HepG2 (cell line): ENCODE data around the gene ZNF277. TPM values are rescaled to one million over a fixed set of nuclear protein-coding genes. Genes with fewer than 3 reads are reported as not detected.

Source experiments
- ATAC-seq: fragments of 200-7000 bp; cut with Tn5 transposase; 3 replicates; pipeline ENCODE4 v1.9.1; 2020; ENCODE audit warnings: mild to moderate bottlenecking, moderate library complexity
- BruUV-seq: library from RNA; stranded (reverse); fragments of 400-500 nt; replicated peaks from 2 replicates; lab custom pipeline; 2021; lab: Mats Ljungman, UMichigan
- CTCF ChIA-PET: fragments of 300-600 bp; formaldehyde crosslinking; extraction: SDS; loops from one replicate; lab custom pipeline; 2021; ENCODE audit warnings: low total read pairs, inconsistent platforms, low intra/inter-chr PET ratio; lab: Yijun Ruan, JAX
- POLR2A ChIA-PET: fragments of 350-600 bp; sonication (Branson Sonifier 250); formaldehyde crosslinking; loops from one replicate; lab custom pipeline; 2020; ENCODE audit warnings: antibody characterized with exemption, inconsistent platforms; lab: Yijun Ruan, JAX
- DNase-seq: peaks from one replicate; pipeline ENCODE4 v3.0.0-alpha.2; 2015; ENCODE audit warnings: low spot score
- FAIRE-seq: peaks from 3 replicates; lab custom pipeline; 2011; peaks lifted over from hg19 to GRCh38; lab: Jason Lieb, UNC
- H2AFZ ChIP-seq: one replicate; pipeline ENCODE4 v1.6.1; 2011; ENCODE audit warnings: low read length, inconsistent platforms
- H3K27ac ChIP-seq: fragments of 300-600 bp; 3 replicates; pipeline ENCODE4 v1.8.0; 2011; ENCODE audit warnings: mixed run types, mild to moderate bottlenecking, mixed read lengths, low read length, inconsistent platforms; ENCODE audit not compliant: insufficient read depth; ENCODE audit errors: extremely low read length
- H3K27me3 ChIP-seq, 2 experiments: fragments of 200-600 bp in 1 of 2; 2 replicates in 1 of 2; 3 replicates in 1 of 2; pipeline versions ENCODE4 v1.6.0 to v1.8.0; 2011; ENCODE audit warnings: low read length in 2 of 2, mild to moderate bottlenecking in 2 of 2, moderate library complexity in 2 of 2, inconsistent platforms in 1 of 2; ENCODE audit not compliant: insufficient read depth in 2 of 2, control insufficient read depth in 1 of 2
- H3K36me3 ChIP-seq, 2 experiments: fragments of 200-600 bp in 1 of 2; replicated peaks in 1 of 2; 2 replicates in 1 of 2; 3 replicates in 1 of 2; pipeline versions ENCODE4 v1.5.1 to v1.8.0; 2011; ENCODE audit warnings: low read length in 2 of 2, inconsistent platforms in 1 of 2; ENCODE audit not compliant: insufficient read depth in 2 of 2, control insufficient read depth in 1 of 2
- H3K4me1 ChIP-seq: 2 replicates; pipeline ENCODE4 v1.5.1; 2012; ENCODE audit warnings: low read length, inconsistent platforms; ENCODE audit not compliant: insufficient read depth
- H3K4me2 ChIP-seq: 2 replicates; pipeline ENCODE4 v1.6.0; 2011; ENCODE audit warnings: low read depth, low read length, inconsistent platforms
- H3K4me3 ChIP-seq, 3 experiments: fragments of 200-600 bp in 1 of 3; sonication (generic), shearing (Covaris generic) in 1 of 3; replicated peaks in 1 of 3; 2 replicates each; pipeline ENCODE4 v1.5.1; 2011 to 2016; ENCODE audit warnings: low read length in 3 of 3, inconsistent platforms in 2 of 3, low read depth in 2 of 3, mild to moderate bottlenecking in 2 of 3, control low read depth in 1 of 3, mixed read lengths in 1 of 3; ENCODE audit not compliant: insufficient read depth in 1 of 3
- H3K79me2 ChIP-seq: one replicate; pipeline ENCODE4 v1.6.1; 2011; ENCODE audit warnings: low read length, inconsistent platforms; ENCODE audit not compliant: insufficient read depth
- H3K9ac ChIP-seq: 2 replicates; pipeline ENCODE4 v1.6.0; 2011; ENCODE audit warnings: mild to moderate bottlenecking, low read depth, low read length, inconsistent platforms; ENCODE audit not compliant: insufficient read depth
- H3K9me3 ChIP-seq: 2 replicates; pipeline ENCODE4 v1.5.1; 2012; ENCODE audit warnings: mild to moderate bottlenecking, low read length
- H4K20me1 ChIP-seq: 2 replicates; pipeline ENCODE4 v1.6.0; 2011; ENCODE audit warnings: inconsistent platforms, mild to moderate bottlenecking, low read length, moderate library complexity; ENCODE audit not compliant: insufficient read depth
- ARID4A ChIP-seq: sonication (generic); formaldehyde crosslinking; IDR thresholded peaks from 2 replicates; pipeline ENCODE4 v1.5.0; 2020; ENCODE audit warnings: mild to moderate bottlenecking, missing genetic modification reagents, borderline replicate concordance
- ARID5B ChIP-seq: IDR thresholded peaks from 2 replicates; pipeline ENCODE4 v1.4.0; 2020; ENCODE audit warnings: mild to moderate bottlenecking, missing genetic modification reagents
- ETV5 ChIP-seq: IDR thresholded peaks from 2 replicates; pipeline ENCODE4 v1.6.1; 2018; ENCODE audit warnings: missing biosample characterization, missing genetic modification reagents, inconsistent platforms, borderline replicate concordance
- FOXA3 ChIP-seq: IDR thresholded peaks from 2 replicates; pipeline ENCODE4 v1.6.1; 2016; ENCODE audit warnings: missing genetic modification reagents, missing compliant biosample characterization
- WGBS: methylation state at CpG from one replicate; pipeline ENCODE4 v1.1.6; 2017; ENCODE audit warnings: low lambda C conversion rate; 5-methylcytosine and 5-hydroxymethylcytosine counted together
- in situ Hi-C: cut with HindIII; loops from 2 replicates; pipeline ENCODE4 v1.10.0; 2017; ENCODE audit warnings: low pct_unique_long_range_greater_than_20kb; ENCODE audit not compliant: extremely low pct_ligation_motif_present
- intact Hi-C: fragments of 100-400 bp; cut with micrococcal nuclease; formaldehyde crosslinking; loops from one replicate; pipeline ENCODE4 v1.10.0; 2022; ENCODE audit not compliant: unreplicated experiment
- polyA plus RNA-seq, 8 experiments: library from polyadenylated mRNA; depleted of rRNA in 3 of 8; stranded (reverse) in 7 of 8; unstranded in 1 of 8; fragments of >200 nt; fragmentation: Illumina TruSeq in 4 of 8; extraction: Trizol in 4 of 8; gene quantifications; 2 replicates each; pipeline versions ENCODE4 v1.2.1 to v1.2.3, GENCODE V29; 2011 to 2016; ENCODE audit warnings: low read depth in 4 of 8, missing spikeins in 1 of 8, mixed read lengths in 1 of 8; ENCODE audit not compliant: insufficient read depth in 1 of 8
- total RNA-seq, 5 experiments: library from RNA; depleted of rRNA; stranded (reverse); fragments of >200 nt; fragmentation: Illumina TruSeq; extraction: Trizol; gene quantifications; 2 replicates each; pipeline ENCODE4 v1.2.3, GENCODE V29; 2016; ENCODE audit warnings: low read depth in 1 of 5

ZNF277 gene
- total and polyA plus RNA-seq, 2 of the 13 experiments (the other 11 are each of a cell fraction or from before 2014, with no cell fraction given), result 29.1 to 30.1 TPM

GRCh38 chr7:112255388-112255720, 48.9 kb downstream of the ZNF277 start (continued):
- no peak for TF ChIP-seq ARID4A (CRISPR knock-in tag)

- Histone ChIP-seq H3K27ac (no peak overlapping the region), H3K27me3 (no peaks in the 10 kb centered on the region), H3K9ac (no peak overlapping the region), H3K9me3 (no peaks in the 10 kb centered on the region), H3K4me2 (0 out of 2 replicates have a peak overlapping the region, but pooled peaks have one; percentile 6), H4K20me1 (no peaks in the 10 kb centered on the region), H3K36me3 (no peaks in the 10 kb centered on the region), H3K4me1 (peaks cover 16% of the 10 kb centered on the region), H2AFZ (no peak overlapping the region), H3K79me2 (peaks cover 5% of the 10 kb centered on the region), H3K4me3 (no peak overlapping the region)
- peak; percentile 5 for DNase-seq
- no peak for ATAC-seq
- in situ Hi-C loops (no loop called here), intact Hi-C loops (no loop called here)
- 84% methylated on average over 2 of the region's 2 CpGs for WGBS
- CTCF ChIA-PET, result no interaction called here
- TF ChIP-seq ARID5B, result peak; percentile 34; the same call in 1 of the 2 replicates
- TF ChIP-seq ETV5 (CRISPR knock-in tag), result no peak
- peak; percentile 49 for TF ChIP-seq FOXA3 (CRISPR knock-in tag)
- no peak for FAIRE-seq
- BruUV-seq, result no TSS peak
- POLR2A ChIA-PET, result no interaction called here
Measured at GRCh38 chr7:112257073-112257472, 50.6 kb downstream of the ZNF277 start.
